GM18526 (cell line): Measurements from ENCODE around the gene GPR150.

Experiments
- POLR2A ChIP-seq: IDR thresholded peaks from 3 replicates; pipeline ENCODE4 v1.6.1; 2011; ENCODE audit not compliant: insufficient read length; ENCODE audit errors: extremely low read depth

Gene GPR150

GRCh38 chr5:95638632-95639031 lies 18.7 kb downstream of the GPR150 start:
- no peak for TF ChIP-seq POLR2A

GRCh38 chr5:95641741-95642220 lies 21.9 kb downstream of the GPR150 start:
- TF ChIP-seq POLR2A, result no peak

GRCh38 chr5:95643152-95643551 lies 23.3 kb downstream of the GPR150 start:
- no peak for TF ChIP-seq POLR2A

DNA sequence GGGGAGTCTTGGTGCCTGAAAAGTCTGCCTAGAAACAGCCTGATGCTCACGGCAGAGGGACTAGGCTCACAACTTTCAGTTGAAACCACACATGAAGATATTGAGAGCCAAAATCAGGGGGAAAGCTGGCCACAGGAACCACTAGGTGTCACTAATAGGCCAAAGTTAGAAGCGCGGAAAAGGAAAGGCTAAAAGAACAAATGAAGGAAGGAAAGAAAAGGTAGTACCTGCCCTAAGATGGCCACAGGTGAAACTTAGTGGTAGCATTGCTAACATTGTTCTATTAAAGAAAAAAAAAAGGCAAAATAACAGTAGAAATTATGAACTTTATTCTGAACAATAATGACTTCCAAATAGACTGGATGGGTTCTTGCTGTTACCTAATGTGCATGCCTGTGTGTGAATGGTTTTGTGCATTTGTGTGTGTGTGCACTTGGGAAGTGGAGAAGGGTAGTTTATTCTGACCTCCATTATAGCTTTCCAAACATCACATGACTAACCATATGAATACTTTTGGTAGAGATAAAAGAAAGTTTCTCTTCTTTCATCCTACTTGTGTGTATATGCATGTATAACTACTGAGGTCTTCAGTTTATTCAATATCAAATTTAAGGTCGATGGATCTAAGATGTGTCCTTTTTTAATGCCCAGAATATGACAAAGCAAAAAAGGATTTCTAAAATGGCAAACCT lies 24.6 kb downstream of the GPR150 start:
- no peak for TF ChIP-seq POLR2A

GRCh38 chr5:95646569-95647431 lies 26.9 kb downstream of the GPR150 start, which contains the start of gene RFESD:
TSS of gene RFESD (plus strand) at chr5:95646777. CDS start at chr5:95652272, 5,495 bp downstream.
- peak; percentile 58 for TF ChIP-seq POLR2A

GRCh38 chr5:95647886-95648860 lies 28.3 kb downstream of the GPR150 start:
- no peak for TF ChIP-seq POLR2A

GRCh38 chr5:95649274-95649673 lies 29.4 kb downstream of the GPR150 start:
- no peak for TF ChIP-seq POLR2A

GRCh38 chr5:95649842-95650620 lies 30.1 kb downstream of the GPR150 start:
- no peak for TF ChIP-seq POLR2A

- TF ChIP-seq POLR2A, result no peak
Observed at GRCh38 chr5:95652849-95653248, 33.0 kb downstream of the GPR150 start.

GRCh38 chr5:95654196-95654595 lies 34.3 kb downstream of the GPR150 start:
- TF ChIP-seq POLR2A, result no peak

- TF ChIP-seq POLR2A, result no peak
Observed at GRCh38 chr5:95655575-95655974, 35.7 kb downstream of the GPR150 start.

GRCh38 chr5:95660060-95660459 lies 40.2 kb downstream of the GPR150 start:
- no peak for TF ChIP-seq POLR2A

GRCh38 chr5:95662946-95663345 lies 43.1 kb downstream of the GPR150 start:
- no peak for TF ChIP-seq POLR2A

GRCh38 chr5:95664204-95664786 lies 44.4 kb downstream of the GPR150 start:
- no peak for TF ChIP-seq POLR2A

DNA sequence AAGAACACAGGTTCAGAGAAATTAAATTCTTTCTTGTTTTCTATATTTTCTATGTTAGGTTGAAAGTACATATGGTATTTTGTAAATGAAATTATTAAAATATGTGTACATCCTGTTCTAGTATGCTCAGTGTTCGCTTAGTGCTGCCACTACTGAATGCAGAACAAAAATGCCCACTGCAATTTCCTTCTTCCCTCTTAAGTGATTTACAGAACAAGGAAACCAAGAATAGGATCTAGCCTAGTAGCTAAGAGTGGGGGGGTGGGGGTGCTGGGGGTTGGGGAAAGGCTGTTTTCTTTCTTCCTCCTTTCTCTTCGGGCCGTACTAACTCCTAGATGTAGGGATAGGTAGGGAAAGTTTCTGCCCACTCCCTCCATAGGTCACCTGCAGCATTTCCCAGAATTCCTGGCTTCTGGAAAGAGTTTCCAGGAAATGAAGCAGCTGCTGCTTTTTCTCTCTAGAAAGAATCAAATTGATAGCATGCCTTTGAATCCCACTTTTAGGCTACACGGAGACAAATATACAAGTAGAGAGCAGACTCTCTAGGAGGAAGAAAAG lies 47.3 kb downstream of the GPR150 start:
- no peak for TF ChIP-seq POLR2A
